SK-N-SH (cell line): ENCODE results near the gene DHX57. TPM values are rescaled to one million over a fixed set of nuclear protein-coding genes. Genes with fewer than 3 reads are reported as not detected.

ENCODE experiments used
- CTCF ChIA-PET: fragments of 300-600, 350-600 bp; formaldehyde crosslinking; extraction: SDS; loops from one replicate; lab custom pipeline; 2021; lab: Yijun Ruan, JAX
- POLR2A ChIA-PET: fragments of 350-600 bp; sonication (Branson Sonifier 250); formaldehyde crosslinking; extraction: SDS; loops from one replicate; lab custom pipeline; 2020; ENCODE audit warnings: antibody characterized with exemption, inconsistent platforms; lab: Yijun Ruan, JAX
- DNase-seq: peaks from one replicate; pipeline ENCODE4 v3.0.0; 2012
- H2AFZ ChIP-seq: fragments of 200-600 bp; sonication (generic); 2 replicates; pipeline ENCODE4 v1.8.1; 2016; ENCODE audit warnings: antibody characterized with exemption, mild to moderate bottlenecking, low read depth
- H3F3A ChIP-seq: fragments of 200-600 bp; sonication (generic); replicated peaks from 2 replicates; pipeline ENCODE3; 2016; ENCODE audit warnings: antibody characterized with exemption, mild to moderate bottlenecking; ENCODE audit not compliant: insufficient read depth
- H3K27ac ChIP-seq, 2 experiments: fragments of 200-500 bp in 1 of 2; fragments of 200-600 bp in 1 of 2; sonication (Bioruptor generic) in 1 of 2; sonication (generic), shearing (Covaris generic) in 1 of 2; 2 replicates each; pipeline versions ENCODE4 v1.5.1 to v1.6.1; 2014 to 2016; ENCODE audit warnings: low read depth in 2 of 2, inconsistent platforms in 1 of 2, low read length in 1 of 2, mild to moderate bottlenecking in 1 of 2, mixed read lengths in 1 of 2
- H3K27me3 ChIP-seq: fragments of 200-600 bp; sonication (generic), shearing (Covaris generic); 2 replicates; pipeline ENCODE4 v1.6.1; 2016; ENCODE audit warnings: mixed run types; ENCODE audit not compliant: insufficient read depth
- H3K36me3 ChIP-seq, 2 experiments: fragments of 200-500 bp in 1 of 2; fragments of 200-600 bp in 1 of 2; sonication (Bioruptor generic) in 1 of 2; sonication (generic) in 1 of 2; replicated peaks in 1 of 2; 2 replicates each; pipeline versions ENCODE3 to v1.5.1; 2014 to 2016; ENCODE audit warnings: low read length in 1 of 2, mild to moderate bottlenecking in 1 of 2; ENCODE audit not compliant: insufficient read depth in 2 of 2, control insufficient read depth in 1 of 2
- H3K4me1 ChIP-seq, 2 experiments: fragments of 200-500 bp in 1 of 2; fragments of 200-600 bp in 1 of 2; sonication (Bioruptor generic) in 1 of 2; sonication (generic), shearing (Covaris generic) in 1 of 2; 2 replicates each; pipeline versions ENCODE4 v1.5.1 to v1.6.1; 2014 to 2016; ENCODE audit warnings: low read depth in 1 of 2, low read length in 1 of 2, mixed run types in 1 of 2; ENCODE audit not compliant: insufficient read depth in 2 of 2, control insufficient read depth in 1 of 2
- H3K4me2 ChIP-seq: fragments of 200-600 bp; sonication (generic), shearing (Covaris generic); 2 replicates; pipeline ENCODE4 v1.6.1; 2017; ENCODE audit warnings: mixed run types
- H3K4me3 ChIP-seq, 2 experiments: fragments of 200-500 bp in 1 of 2; fragments of 200-600 bp in 1 of 2; sonication (Bioruptor generic) in 1 of 2; sonication (generic), shearing (Covaris generic) in 1 of 2; 2 replicates each; pipeline versions ENCODE4 v1.5.1 to v1.8.1; 2014 to 2016; ENCODE audit warnings: low read depth in 2 of 2, inconsistent platforms in 1 of 2, low read length in 1 of 2, mild to moderate bottlenecking in 1 of 2, mixed read lengths in 1 of 2, moderate library complexity in 1 of 2
- H3K79me2 ChIP-seq: fragments of 200-600 bp; sonication (generic); 2 replicates; pipeline ENCODE4 v1.8.1; 2017; ENCODE audit warnings: mild to moderate bottlenecking; ENCODE audit not compliant: insufficient read depth
- H3K9ac ChIP-seq: fragments of 200-600 bp; sonication (generic); 2 replicates; pipeline ENCODE4 v1.6.1; 2017; ENCODE audit warnings: mixed run types
- H3K9me2 ChIP-seq: fragments of 200-600 bp; sonication (generic); 2 replicates; pipeline ENCODE4 v1.6.1; 2017; ENCODE audit warnings: mixed run types
- H3K9me3 ChIP-seq: fragments of 200-600 bp; sonication (generic); 2 replicates; pipeline ENCODE4 v1.6.1; 2017; ENCODE audit warnings: mixed run types, mild to moderate bottlenecking, moderate library complexity
- H4K20me1 ChIP-seq: fragments of 200-600 bp; sonication (generic); 2 replicates; pipeline ENCODE4 v1.6.1; 2017; ENCODE audit warnings: mild to moderate bottlenecking, mixed run types; ENCODE audit not compliant: insufficient read depth
- EP300 ChIP-seq, 2 experiments: IDR thresholded peaks; 2 replicates each; pipeline versions ENCODE4 v1.4.0 to v1.6.1; 2012; ENCODE audit warnings: borderline replicate concordance in 1 of 2, low read depth in 1 of 2, low read length in 1 of 2
- EZH2phosphoT487 ChIP-seq: fragments of 200-600 bp; sonication (generic); IDR thresholded peaks from 2 replicates; pipeline ENCODE4 v1.6.1; 2017; ENCODE audit warnings: low read depth, mixed run types, mild to moderate bottlenecking, antibody characterized with exemption, moderate library complexity, borderline replicate concordance
- GABPA ChIP-seq: IDR thresholded peaks from 2 replicates; pipeline ENCODE4 v1.4.0; 2012; ENCODE audit warnings: low read depth, mild to moderate bottlenecking
- GATA2 ChIP-seq: sonication (generic); formaldehyde crosslinking; IDR thresholded peaks from 2 replicates; pipeline ENCODE4 v1.5.0; 2020; ENCODE audit warnings: mild to moderate bottlenecking, missing genetic modification reagents
- MEF2A ChIP-seq: IDR thresholded peaks from 2 replicates; pipeline ENCODE4 v1.4.0; 2012; ENCODE audit warnings: low read depth, borderline replicate concordance
- NRF1 ChIP-seq: IDR thresholded peaks from 2 replicates; pipeline ENCODE4 v1.6.1; 2012; ENCODE audit warnings: low read depth, mild to moderate bottlenecking, low read length
- RCOR1 ChIP-seq: fragments of 150-350 bp; IDR thresholded peaks from 2 replicates; pipeline ENCODE4 v1.6.1; 2017; ENCODE audit warnings: antibody characterized with exemption, low read length
- SIN3A ChIP-seq: IDR thresholded peaks from 2 replicates; pipeline ENCODE4 v1.6.1; 2012; ENCODE audit warnings: low read depth, mild to moderate bottlenecking, low read length, moderate library complexity, borderline replicate concordance
- TAF1 ChIP-seq: IDR thresholded peaks from 2 replicates; pipeline ENCODE4 v1.6.1; 2012; ENCODE audit warnings: low read depth, mild to moderate bottlenecking, low read length, moderate library complexity, borderline replicate concordance
- TCF12 ChIP-seq: IDR thresholded peaks from 2 replicates; pipeline ENCODE4 v1.4.0; 2012
- WGBS: methylation state at CpG from one replicate; pipeline ENCODE4 v1.1.6; 2017; ENCODE audit warnings: low lambda C conversion rate; 5-methylcytosine and 5-hydroxymethylcytosine counted together
- polyA plus RNA-seq, 3 experiments: library from polyadenylated mRNA; depleted of rRNA; stranded (reverse); fragments of >200 nt; gene quantifications; 2 replicates each; pipeline ENCODE4 v1.2.3, GENCODE V29; 2012
- TF ChIP-seq, protein P1 (sequence below): IDR thresholded peaks from 2 replicates; pipeline ENCODE4 v1.4.0; 2012; ENCODE audit warnings: low read depth, borderline replicate concordance
- TF ChIP-seq, protein P2 (sequence below): fragments of 150-350 bp; IDR thresholded peaks from 2 replicates; pipeline ENCODE4 v1.6.1; 2016; ENCODE audit warnings: mild to moderate bottlenecking, low read depth, low read length
- TF ChIP-seq, protein P3 (sequence below): IDR thresholded peaks from 2 replicates; pipeline ENCODE4 v1.4.0; 2012; ENCODE audit warnings: low read depth, borderline replicate concordance
- TF ChIP-seq, protein P4 (sequence below): IDR thresholded peaks from 2 replicates; pipeline ENCODE4 v1.6.1; 2012; ENCODE audit warnings: mild to moderate bottlenecking, low read depth, low read length, moderate library complexity
- TF ChIP-seq, protein P5 (sequence below): fragments of 150-350 bp; IDR thresholded peaks from 2 replicates; pipeline ENCODE4 v1.6.1; 2017; ENCODE audit warnings: antibody characterized with exemption, low read length, low read depth, borderline replicate concordance
- TF ChIP-seq, protein P6 (sequence below): IDR thresholded peaks from 2 replicates; pipeline ENCODE4 v1.4.0; 2012; ENCODE audit warnings: low read depth

DHX57 gene
- polyA plus RNA-seq, 1 of the 3 experiments (the other 2 are of a cell fraction): 12.3 TPM

DNA sequence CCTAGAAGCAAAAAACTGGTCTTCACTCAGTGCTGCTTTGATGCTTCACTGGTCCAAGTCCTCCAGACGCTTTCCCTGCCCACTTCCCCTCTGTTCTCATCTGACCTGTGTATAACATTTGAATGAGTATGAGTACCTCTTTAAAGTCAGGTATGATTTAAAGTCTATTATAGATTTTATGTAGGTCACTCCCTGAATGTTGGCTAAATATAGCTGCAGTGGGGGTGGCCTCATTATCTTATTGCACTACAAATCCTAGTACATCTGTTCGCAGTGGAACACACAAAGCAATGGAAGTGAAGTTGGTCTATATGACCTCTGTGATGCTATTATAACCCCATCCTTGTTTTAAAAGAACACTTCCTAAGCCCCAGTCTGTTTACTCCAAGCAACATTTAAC, 47.2 kb upstream of the DHX57 start (continued):
- no peak for TF ChIP-seq EP300 (IDR thresholded peaks at IDR 0.05; ENCODE audit: borderline replicate concordance in 1 of 2, low read depth in 1 of 2, low read length in 1 of 2)
- TF ChIP-seq, protein P1, sequence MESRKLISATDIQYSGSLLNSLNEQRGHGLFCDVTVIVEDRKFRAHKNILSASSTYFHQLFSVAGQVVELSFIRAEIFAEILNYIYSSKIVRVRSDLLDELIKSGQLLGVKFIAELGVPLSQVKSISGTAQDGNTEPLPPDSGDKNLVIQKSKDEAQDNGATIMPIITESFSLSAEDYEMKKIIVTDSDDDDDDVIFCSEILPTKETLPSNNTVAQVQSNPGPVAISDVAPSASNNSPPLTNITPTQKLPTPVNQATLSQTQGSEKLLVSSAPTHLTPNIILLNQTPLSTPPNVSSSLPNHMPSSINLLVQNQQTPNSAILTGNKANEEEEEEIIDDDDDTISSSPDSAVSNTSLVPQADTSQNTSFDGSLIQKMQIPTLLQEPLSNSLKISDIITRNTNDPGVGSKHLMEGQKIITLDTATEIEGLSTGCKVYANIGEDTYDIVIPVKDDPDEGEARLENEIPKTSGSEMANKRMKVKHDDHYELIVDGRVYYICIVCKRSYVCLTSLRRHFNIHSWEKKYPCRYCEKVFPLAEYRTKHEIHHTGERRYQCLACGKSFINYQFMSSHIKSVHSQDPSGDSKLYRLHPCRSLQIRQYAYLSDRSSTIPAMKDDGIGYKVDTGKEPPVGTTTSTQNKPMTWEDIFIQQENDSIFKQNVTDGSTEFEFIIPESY: no peak

DNA sequence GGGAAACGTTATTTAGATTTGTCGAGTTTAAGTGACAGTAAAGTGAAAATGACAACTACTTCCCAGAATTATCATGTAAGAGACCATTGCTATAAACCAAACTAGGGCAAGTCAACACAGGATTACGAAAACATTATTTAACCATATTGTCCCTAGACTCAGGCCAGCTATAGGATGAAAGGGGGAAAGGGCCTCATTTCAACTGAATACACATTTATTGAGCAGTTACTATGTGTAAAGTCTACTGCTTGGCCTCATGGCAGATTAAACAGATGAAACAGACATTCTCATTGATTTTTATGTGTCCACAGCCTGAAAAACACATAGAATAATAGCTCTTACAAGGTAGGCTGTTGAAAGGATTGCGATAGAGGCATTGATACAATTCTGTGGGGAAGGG, 46.7 kb upstream of the DHX57 start:
- Histone ChIP-seq H2AFZ (no peak overlapping the region), H4K20me1 (no peaks in the 10 kb centered on the region), H3K9ac (no peak overlapping the region), H3K4me3 (no peak overlapping the region), H3K27me3 (no peaks in the 10 kb centered on the region), H3K27ac (no peak overlapping the region), H3K9me2 (no peaks in the 10 kb centered on the region), H3F3A (no peaks in the 10 kb centered on the region), H3K4me1 (no peaks in the 10 kb centered on the region; a peak in 1 of 4 replicates), H3K36me3 (no peaks in the 10 kb centered on the region), H3K9me3 (no peaks in the 10 kb centered on the region), H3K4me2 (no peak overlapping the region), H3K79me2 (no peaks in the 10 kb centered on the region)
- WGBS: 74% methylated on average over 4 of the region's 4 CpGs
- POLR2A ChIA-PET: no interaction called here
- no peak for DNase-seq
- TF ChIP-seq TCF12 (no peak), MEF2A (no peak), GATA2 (no peak), EP300 (IDR thresholded peaks at IDR 0.05; ENCODE audit: borderline replicate concordance in 1 of 2, low read depth in 1 of 2, low read length in 1 of 2) (no peak), TAF1 (no peak), EZH2phosphoT487 (no peak), RCOR1 (no peak), NRF1 (no peak), SIN3A (no peak), GABPA (no peak)
- TF ChIP-seq, protein P2, sequence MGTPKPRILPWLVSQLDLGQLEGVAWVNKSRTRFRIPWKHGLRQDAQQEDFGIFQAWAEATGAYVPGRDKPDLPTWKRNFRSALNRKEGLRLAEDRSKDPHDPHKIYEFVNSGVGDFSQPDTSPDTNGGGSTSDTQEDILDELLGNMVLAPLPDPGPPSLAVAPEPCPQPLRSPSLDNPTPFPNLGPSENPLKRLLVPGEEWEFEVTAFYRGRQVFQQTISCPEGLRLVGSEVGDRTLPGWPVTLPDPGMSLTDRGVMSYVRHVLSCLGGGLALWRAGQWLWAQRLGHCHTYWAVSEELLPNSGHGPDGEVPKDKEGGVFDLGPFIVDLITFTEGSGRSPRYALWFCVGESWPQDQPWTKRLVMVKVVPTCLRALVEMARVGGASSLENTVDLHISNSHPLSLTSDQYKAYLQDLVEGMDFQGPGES: no peak
- TF ChIP-seq, protein P3, sequence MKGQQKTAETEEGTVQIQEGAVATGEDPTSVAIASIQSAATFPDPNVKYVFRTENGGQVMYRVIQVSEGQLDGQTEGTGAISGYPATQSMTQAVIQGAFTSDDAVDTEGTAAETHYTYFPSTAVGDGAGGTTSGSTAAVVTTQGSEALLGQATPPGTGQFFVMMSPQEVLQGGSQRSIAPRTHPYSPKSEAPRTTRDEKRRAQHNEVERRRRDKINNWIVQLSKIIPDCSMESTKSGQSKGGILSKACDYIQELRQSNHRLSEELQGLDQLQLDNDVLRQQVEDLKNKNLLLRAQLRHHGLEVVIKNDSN: no peak
- TF ChIP-seq, protein P4, sequence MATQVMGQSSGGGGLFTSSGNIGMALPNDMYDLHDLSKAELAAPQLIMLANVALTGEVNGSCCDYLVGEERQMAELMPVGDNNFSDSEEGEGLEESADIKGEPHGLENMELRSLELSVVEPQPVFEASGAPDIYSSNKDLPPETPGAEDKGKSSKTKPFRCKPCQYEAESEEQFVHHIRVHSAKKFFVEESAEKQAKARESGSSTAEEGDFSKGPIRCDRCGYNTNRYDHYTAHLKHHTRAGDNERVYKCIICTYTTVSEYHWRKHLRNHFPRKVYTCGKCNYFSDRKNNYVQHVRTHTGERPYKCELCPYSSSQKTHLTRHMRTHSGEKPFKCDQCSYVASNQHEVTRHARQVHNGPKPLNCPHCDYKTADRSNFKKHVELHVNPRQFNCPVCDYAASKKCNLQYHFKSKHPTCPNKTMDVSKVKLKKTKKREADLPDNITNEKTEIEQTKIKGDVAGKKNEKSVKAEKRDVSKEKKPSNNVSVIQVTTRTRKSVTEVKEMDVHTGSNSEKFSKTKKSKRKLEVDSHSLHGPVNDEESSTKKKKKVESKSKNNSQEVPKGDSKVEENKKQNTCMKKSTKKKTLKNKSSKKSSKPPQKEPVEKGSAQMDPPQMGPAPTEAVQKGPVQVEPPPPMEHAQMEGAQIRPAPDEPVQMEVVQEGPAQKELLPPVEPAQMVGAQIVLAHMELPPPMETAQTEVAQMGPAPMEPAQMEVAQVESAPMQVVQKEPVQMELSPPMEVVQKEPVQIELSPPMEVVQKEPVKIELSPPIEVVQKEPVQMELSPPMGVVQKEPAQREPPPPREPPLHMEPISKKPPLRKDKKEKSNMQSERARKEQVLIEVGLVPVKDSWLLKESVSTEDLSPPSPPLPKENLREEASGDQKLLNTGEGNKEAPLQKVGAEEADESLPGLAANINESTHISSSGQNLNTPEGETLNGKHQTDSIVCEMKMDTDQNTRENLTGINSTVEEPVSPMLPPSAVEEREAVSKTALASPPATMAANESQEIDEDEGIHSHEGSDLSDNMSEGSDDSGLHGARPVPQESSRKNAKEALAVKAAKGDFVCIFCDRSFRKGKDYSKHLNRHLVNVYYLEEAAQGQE: no peak
- TF ChIP-seq, protein P5, sequence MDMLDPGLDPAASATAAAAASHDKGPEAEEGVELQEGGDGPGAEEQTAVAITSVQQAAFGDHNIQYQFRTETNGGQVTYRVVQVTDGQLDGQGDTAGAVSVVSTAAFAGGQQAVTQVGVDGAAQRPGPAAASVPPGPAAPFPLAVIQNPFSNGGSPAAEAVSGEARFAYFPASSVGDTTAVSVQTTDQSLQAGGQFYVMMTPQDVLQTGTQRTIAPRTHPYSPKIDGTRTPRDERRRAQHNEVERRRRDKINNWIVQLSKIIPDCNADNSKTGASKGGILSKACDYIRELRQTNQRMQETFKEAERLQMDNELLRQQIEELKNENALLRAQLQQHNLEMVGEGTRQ: no peak
- TF ChIP-seq, protein P6, sequence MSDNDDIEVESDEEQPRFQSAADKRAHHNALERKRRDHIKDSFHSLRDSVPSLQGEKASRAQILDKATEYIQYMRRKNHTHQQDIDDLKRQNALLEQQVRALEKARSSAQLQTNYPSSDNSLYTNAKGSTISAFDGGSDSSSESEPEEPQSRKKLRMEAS: no peak
- TF ChIP-seq, protein P1: no peak
- CTCF ChIA-PET: interaction anchor here (1.0 to 2.3 kb wide), 3 partner anchors 20 to 306 kb away, joined by 3 to 10 read pairs (median 3); no protein-coding TSS in a partner anchor
